Head of caudate nucleus (tissue), 42 donors: ENCODE results near the gene EML4.
"Not testable (repeated sequence)": the region's sequence is repeated elsewhere in the genome, so short reads cannot be mapped to it uniquely, and the experiment has no call there.

Experiments used
- DNase-seq, 42 donors: peaks; one replicate each; pipeline versions ENCODE4 v3.0.0 to v3.0.0-alpha.2; 2020 to 2021; ENCODE audit warnings: mixed read lengths in 7 of 42
- intact Hi-C: fragments of 100-400 bp; cut with DNase I; formaldehyde crosslinking; loops from one replicate; pipeline ENCODE4 v1.15.0; 2022

The EML4 gene

DNA sequence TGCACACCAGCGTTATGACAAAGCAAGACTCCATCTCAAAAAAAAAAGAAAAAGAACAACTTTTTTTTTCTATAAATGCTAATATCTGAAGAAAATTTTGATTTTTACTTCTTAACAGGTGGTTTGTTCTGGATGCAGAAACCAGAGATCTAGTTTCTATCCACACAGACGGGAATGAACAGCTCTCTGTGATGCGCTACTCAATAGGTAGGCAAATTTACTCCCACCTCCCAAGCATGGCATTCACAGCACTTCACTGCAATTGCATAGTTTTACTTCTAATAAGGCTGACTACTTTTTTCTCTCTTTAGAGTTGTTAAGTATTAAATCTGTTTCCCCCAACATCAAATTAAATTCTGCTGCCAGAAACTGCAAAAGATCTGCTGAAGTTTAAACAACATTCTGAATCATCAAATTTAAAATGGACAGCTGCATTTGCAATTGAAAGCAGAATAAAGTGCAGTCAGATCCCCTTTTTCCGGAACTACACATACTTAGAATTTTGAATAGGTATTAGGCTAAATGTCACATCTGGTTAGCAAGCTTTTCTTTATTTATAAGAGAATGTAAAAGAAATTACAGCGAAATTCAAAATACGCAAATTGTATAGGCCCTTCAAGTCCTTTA is 146.8 kb downstream of the EML4 start:
- intact Hi-C loops, result no loop called here
- DNase-seq, result peak in 1 of 42 donors; percentile 39

- intact Hi-C loops, result no loop called here
- no peak for DNase-seq
These were observed 147.8 kb downstream of the EML4 start for GRCh38 chr2:42316910-42317309.

DNA sequence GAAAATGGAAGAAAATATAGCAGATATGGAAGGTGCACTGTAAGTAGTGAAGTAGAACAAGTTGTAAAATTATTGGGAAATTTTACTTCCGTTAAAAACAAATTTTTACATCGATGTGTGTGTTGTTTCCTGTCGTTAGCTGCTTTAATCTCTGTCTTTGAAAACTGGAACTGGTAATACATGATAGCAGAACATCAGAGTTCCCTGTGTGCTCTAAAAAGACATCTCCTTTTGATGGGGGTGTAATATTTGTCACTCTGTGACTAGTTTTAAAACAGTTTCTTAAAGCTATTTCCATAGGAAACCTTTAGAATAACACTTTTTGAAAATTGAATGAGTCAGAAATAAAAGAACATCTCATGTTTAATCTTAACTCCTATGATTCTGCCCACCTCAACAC is 148.3 kb downstream of the EML4 start:
- intact Hi-C loops, result no loop called here
- no peak for DNase-seq

GRCh38 chr2:42317945-42318344 is 148.8 kb downstream of the EML4 start:
- intact Hi-C loops, result no loop called here
- DNase-seq, result no peak

GRCh38 chr2:42319265-42319664 is 150.1 kb downstream of the EML4 start:
- intact Hi-C loops, result no loop called here
- DNase-seq, result no peak

DNA sequence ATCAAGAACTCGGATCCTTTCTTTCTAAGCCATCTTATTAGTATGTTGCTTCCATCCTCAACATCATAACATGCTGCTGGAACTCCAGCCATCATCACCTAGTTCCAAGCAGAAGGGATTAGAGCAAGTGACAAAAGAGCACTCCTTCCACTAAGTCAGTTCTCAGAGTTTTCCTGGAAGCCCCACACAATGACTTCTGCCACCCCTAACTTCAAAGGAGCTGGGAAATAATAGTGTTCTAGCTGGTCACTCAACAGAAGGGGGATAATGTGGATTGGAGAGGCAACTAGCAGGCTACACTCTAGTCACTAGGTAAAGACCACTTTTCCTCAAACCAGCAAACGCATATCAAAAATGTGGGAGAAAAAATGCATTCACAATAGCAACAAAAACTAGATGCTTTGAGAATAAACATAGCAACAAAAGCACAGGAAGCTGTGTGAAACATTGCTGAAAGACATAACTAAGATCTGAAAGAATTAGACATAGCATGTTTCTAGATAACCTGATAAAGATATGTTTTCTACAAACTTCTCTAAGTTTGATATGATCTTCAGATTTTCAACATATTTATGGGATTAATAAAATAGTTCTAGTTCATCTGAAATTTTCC is 152.4 kb downstream of the EML4 start:
- intact Hi-C loops, result no loop called here
- no peak for DNase-seq

DNA sequence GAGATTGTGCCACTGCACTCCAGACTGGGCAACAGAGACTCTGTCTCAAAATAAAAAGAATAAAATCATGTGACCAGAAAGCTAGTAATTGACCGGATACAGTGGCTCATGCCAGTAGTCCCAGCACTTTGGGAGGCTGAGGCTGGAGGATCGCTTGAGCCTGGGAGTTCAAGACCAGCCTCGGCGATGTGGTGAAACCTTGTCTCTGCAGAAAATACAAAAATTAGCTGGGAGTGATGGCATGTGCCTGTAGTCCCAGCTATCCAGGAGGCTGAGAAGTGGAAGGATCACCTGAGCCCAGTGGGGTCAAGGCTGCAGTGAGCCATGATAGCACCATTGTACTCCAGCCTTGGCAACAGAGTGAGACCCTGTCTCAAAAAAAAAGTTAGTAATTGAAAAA is 155.1 kb downstream of the EML4 start:
- intact Hi-C loops, result no loop called here
- no peak for DNase-seq

DNA sequence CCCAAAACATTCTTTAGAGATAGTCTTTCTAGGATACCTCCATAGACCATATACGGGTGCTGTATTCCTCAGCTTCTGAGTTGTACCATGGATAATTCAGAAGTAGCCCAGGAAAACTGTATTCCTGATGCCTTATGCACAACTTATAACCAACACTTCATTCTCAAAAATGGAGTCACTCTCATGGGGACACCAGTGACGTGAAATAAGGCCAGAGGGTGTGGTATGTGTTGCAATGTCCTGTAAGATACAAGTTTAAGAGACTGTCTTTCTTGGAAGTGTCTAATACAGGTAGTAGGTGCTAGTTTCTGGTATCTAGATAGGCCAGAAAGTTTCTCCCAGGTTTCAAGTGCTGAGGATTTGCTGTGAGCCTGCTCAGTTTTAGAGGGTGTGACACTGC is 155.8 kb downstream of the EML4 start:
- intact Hi-C loops, result no loop called here
- DNase-seq, result no peak

DNA sequence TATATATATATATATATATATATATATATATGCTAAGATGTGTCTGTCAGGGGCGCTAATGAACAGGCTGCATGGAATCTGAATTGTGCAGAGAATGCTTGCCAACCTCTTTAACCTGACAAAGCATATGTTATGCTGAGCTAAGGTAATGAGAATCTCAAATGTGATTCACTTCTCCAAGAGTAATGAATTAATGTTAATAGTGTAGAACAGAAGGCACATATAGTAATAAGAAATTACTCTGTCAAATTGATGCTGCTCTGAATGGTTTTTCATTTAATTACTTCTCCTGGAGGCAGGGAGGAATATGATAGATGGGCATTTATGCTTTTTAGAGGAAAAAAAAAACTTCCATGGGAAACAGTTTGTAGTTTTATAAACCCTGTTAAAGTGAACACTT is 156.5 kb downstream of the EML4 start:
- no peak for DNase-seq
- intact Hi-C loops, result no loop called here

DNA sequence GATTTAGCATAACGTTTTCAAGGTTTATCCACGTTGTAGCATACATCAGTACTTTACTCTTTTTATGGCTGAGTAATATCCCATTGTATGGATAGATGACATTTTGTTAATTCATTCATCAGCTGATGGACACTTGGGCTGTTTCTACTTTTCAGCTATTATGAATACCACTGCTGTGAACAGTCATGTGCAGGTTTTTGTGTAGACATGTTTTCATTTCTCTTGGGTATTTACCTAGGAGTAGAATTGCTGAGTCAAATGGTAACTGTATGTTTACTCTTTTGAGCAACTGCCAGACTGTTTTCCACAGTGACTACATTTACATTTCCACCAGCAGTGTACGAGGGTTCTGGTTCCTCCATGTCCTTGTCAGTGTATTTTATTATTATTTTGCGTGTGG is 158.0 kb downstream of the EML4 start:
- no peak for DNase-seq

DNA sequence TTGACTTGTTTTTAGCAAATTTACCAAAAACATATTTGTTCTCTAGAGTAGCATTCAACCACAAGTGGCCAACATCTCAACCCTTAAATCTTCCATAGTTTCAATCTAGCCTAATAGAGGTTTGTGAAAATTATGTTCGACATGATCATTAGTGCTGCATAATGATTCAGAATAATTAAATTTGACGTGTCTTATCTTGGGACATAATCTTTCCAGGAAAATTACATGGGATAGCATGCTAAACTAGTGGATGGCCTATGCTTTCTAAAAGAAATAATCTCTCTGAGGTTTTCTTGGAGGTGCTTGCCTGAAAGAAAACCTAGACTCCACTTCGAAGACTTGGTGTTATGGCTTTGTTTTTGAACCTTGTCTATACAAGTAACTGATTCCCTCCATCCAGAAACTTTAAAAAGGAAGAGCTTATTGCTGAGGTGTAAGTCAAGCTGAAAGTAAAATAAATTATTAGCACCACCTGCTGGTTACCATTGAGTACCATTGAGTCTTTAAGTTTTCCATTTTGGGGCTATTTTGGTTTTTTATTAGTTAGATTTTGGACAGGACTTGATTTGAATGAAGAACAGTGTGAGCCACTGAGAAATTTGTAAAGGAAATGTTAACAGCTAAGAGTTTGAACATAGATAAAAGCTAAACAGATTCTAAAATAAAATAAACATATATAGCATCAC is 159.1 kb downstream of the EML4 start:
- intact Hi-C loops, result no loop called here
- no peak for DNase-seq

More for the DNA sequence above, 158.0 kb downstream of the EML4 start:
- intact Hi-C loops, result no loop called here

DNA sequence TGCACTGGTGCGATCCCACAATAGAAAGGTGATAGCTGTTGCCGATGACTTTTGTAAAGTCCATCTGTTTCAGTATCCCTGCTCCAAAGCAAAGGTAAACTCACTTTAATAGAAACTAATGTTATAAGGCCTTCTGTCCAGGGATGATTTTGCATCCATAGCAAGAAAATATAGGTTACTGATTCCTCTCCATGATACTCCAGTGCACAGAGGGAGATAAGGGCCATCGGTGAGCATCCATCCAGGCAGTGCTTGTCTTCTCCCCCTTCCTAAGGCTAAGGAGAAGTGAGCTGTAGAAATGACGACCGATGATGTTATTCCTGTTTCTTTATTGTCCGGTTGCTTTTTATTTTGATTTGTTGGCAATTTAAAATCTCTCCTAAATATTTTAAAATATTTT is 159.8 kb downstream of the EML4 start:
- intact Hi-C loops, result no loop called here
- DNase-seq, result no peak

DNA sequence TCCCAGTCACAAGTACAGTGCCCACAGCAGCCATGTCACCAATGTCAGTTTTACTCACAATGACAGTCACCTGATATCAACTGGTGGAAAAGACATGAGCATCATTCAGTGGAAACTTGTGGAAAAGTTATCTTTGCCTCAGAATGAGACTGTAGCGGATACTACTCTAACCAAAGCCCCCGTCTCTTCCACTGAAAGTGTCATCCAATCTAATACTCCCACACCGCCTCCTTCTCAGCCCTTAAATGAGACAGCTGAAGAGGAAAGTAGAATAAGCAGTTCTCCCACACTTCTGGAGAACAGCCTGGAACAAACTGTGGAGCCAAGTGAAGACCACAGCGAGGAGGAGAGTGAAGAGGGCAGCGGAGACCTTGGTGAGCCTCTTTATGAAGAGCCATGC is 160.6 kb downstream of the EML4 start:
- intact Hi-C loops, result no loop called here
- peak in 7 of 42 donors; percentile 31 to 75 (median 54) for DNase-seq

DNA sequence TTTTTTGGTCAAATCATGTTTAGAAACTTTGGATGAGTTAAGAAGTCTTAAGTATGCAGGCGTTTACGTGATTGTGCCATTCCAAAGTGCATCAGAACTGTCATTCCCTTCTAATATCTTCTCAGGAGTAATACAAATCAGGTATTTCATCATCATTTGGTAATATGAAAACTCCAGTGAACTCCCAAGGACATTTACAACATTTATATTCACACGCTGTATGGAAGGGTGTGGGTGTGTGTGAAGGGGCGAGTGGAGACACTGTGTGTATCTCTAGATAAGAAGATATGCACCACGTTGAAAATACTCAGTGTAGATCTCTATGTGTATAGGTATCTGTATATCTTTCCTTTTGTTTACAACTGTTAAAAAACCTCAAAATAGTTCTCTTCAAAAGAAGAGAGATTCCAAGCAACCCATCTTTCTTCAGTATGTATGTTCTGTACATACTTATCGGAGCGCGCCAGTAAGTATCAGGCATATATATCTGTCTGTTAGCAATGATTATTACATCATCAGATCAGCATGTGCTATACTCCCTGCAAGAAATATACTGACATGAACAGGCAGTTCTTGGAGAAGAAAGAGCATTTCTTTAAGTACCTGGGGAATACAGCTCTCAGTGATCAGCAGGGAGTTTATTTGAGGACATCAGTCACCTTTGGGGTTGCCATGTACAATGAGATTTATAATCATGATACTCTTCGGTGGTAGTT is 162.6 kb downstream of the EML4 start:
- intact Hi-C loops, result no loop called here
- no peak for DNase-seq

GRCh38 chr2:42332575-42332974 is 163.4 kb downstream of the EML4 start:
- intact Hi-C loops, result no loop called here
- DNase-seq, result no peak

DNA sequence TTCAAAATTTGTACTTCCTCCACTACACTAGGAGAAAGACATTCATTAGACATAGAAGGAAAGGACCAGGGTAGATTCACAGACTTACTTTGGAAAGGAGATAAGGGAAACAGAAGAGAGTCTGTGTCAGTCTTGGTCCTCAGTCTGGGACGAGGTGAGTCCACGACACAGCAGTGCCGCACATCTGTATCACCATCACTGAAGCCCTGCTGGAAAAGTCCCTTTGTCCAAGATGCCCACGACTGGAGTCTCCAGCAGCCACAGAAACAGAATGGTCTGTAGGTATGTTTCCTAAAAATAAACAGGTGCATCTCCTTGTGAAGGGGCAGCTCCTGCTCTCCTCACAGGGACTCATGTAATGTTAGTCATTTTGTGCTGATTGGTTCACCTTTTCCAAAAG is 164.4 kb downstream of the EML4 start:
- intact Hi-C loops, result no loop called here
- no peak for DNase-seq

- DNase-seq, result no peak
- intact Hi-C loops, result no loop called here
These were observed 165.1 kb downstream of the EML4 start for GRCh38 chr2:42334220-42334619.

GRCh38 chr2:42334865-42335264 is 165.7 kb downstream of the EML4 start:
- intact Hi-C loops, DNase-seq: not testable (repeated sequence)

- no peak for DNase-seq
- intact Hi-C loops, result no loop called here
These were observed 166.5 kb downstream of the EML4 start for GRCh38 chr2:42335514-42336104.
